GM12892 (cell line): Measurements from ENCODE around the gene GRSF1.

ENCODE experiments used
- POLR2A ChIP-seq: IDR thresholded peaks from 2 replicates; pipeline ENCODE4 v1.6.1; 2011; ENCODE audit warnings: low read depth, low read length, control low read depth
- TAF1 ChIP-seq: IDR thresholded peaks from 2 replicates; pipeline ENCODE4 v1.6.1; 2011; ENCODE audit warnings: low read depth, mild to moderate bottlenecking, control low read depth, low read length, borderline replicate concordance

- no peak for TF ChIP-seq TAF1
- no peak for TF ChIP-seq POLR2A
Measured at GRCh38 chr4:70844180-70844579, 4.5 kb upstream of the GRSF1 start.
